Smooth muscle cell (in vitro differentiated cells): ENCODE measurements around the gene ATAD2B. TPM values are rescaled to one million over a fixed set of nuclear protein-coding genes. Genes with fewer than 3 reads are reported as not detected.

Experiments used
- DNase-seq: peaks from one replicate; lab custom pipeline; 2025; ENCODE audit not compliant: unreplicated experiment; lab: John Stamatoyannopoulos, UW
- H2AFZ ChIP-seq: fragments of 200-600 bp; sonication (generic); 2 replicates; pipeline ENCODE4 v1.6.0; 2016; ENCODE audit warnings: antibody characterized with exemption, low read depth, mild to moderate bottlenecking
- H3F3A ChIP-seq: fragments of 200-600 bp; sonication (generic); 2 replicates; pipeline ENCODE4 v1.6.0; 2017; ENCODE audit warnings: antibody characterized with exemption, low read depth
- H3K27ac ChIP-seq: fragments of 200-600 bp; sonication (generic); 2 replicates; pipeline ENCODE4 v1.5.1; 2016; ENCODE audit warnings: low read depth, mild to moderate bottlenecking
- H3K27me3 ChIP-seq: fragments of 200-600 bp; sonication (generic); 2 replicates; pipeline ENCODE4 v1.6.1; 2016; ENCODE audit warnings: low read depth, mild to moderate bottlenecking
- H3K36me3 ChIP-seq: fragments of 200-600 bp; sonication (generic); 2 replicates; pipeline ENCODE4 v1.5.1; 2016; ENCODE audit warnings: low read depth
- H3K4me1 ChIP-seq: fragments of 200-600 bp; sonication (generic); 2 replicates; pipeline ENCODE4 v1.5.1; 2016; ENCODE audit warnings: low read depth
- H3K4me2 ChIP-seq: fragments of 200-600 bp; sonication (generic); 2 replicates; pipeline ENCODE4 v1.6.0; 2016; ENCODE audit warnings: mild to moderate bottlenecking
- H3K4me3 ChIP-seq: fragments of 200-600 bp; sonication (generic); 2 replicates; pipeline ENCODE4 v1.5.1; 2016; ENCODE audit warnings: mild to moderate bottlenecking
- H3K79me2 ChIP-seq: fragments of 200-600 bp; sonication (generic); 2 replicates; pipeline ENCODE4 v1.6.0; 2016; ENCODE audit warnings: low read depth, mild to moderate bottlenecking
- H3K9ac ChIP-seq: fragments of 200-600 bp; sonication (generic); 2 replicates; pipeline ENCODE4 v1.6.0; 2016; ENCODE audit warnings: low read depth
- H3K9me3 ChIP-seq: fragments of 200-600 bp; sonication (generic); replicated peaks from 2 replicates; pipeline ENCODE4 v1.5.1; 2016; ENCODE audit warnings: low read depth
- H4K20me1 ChIP-seq: fragments of 200-600 bp; sonication (generic); 2 replicates; pipeline ENCODE4 v1.6.0; 2016; ENCODE audit warnings: low read depth
- CTCF ChIP-seq: fragments of 200-600 bp; sonication (generic); IDR thresholded peaks from 2 replicates; pipeline ENCODE4 v1.5.1; 2017; ENCODE audit warnings: borderline replicate concordance, mild to moderate bottlenecking, antibody characterized with exemption; ENCODE audit not compliant: insufficient read depth, poor library complexity, severe bottlenecking
- WGBS: methylation state at CpG from one replicate; pipeline ENCODE4 v1.1.7; 2016; ENCODE audit warnings: low lambda C conversion rate; 5-methylcytosine and 5-hydroxymethylcytosine counted together
- polyA plus RNA-seq: library from polyadenylated mRNA; unstranded; fragments of >200 nt; fragmentation: Nextera tagmentation; extraction: Ambion mirVana; gene quantifications from 2 replicates; pipeline ENCODE4 v1.2.1, GENCODE V29; 2016
- total RNA-seq: library from RNA; depleted of rRNA; stranded (reverse); fragments of >200 nt; gene quantifications from 2 replicates; pipeline ENCODE4 v1.2.3, GENCODE V29; 2014

The ATAD2B gene
- total and polyA plus RNA-seq, 2 experiments from 2014 or later: 6.2 to 17.5 TPM

- Histone ChIP-seq H3F3A (no peaks in the 10 kb centered on the region), H3K9me3 (no peaks in the 10 kb centered on the region), H3K4me3 (no peak overlapping the region), H3K27me3 (no peaks in the 10 kb centered on the region), H2AFZ (no peak overlapping the region), H3K36me3 (no peaks in the 10 kb centered on the region), H3K9ac (no peak overlapping the region), H3K4me2 (no peak overlapping the region), H3K4me1 (no peaks in the 10 kb centered on the region), H3K27ac (no peak overlapping the region), H3K79me2 (no peaks in the 10 kb centered on the region), H4K20me1 (no peaks in the 10 kb centered on the region)
- DNase-seq: no peak
- no peak for TF ChIP-seq CTCF
- 98% methylated on average over 9 of the region's 9 CpGs for WGBS
These were observed 89.9 kb downstream of the ATAD2B start for GRCh38 chr2:23836971-23837565.

GRCh38 chr2:23836505-23836904, 90.4 kb downstream of the ATAD2B start:
- Histone ChIP-seq H3K4me2 (no peak overlapping the region), H3F3A (no peaks in the 10 kb centered on the region), H3K36me3 (no peaks in the 10 kb centered on the region), H2AFZ (no peak overlapping the region), H3K27me3 (no peaks in the 10 kb centered on the region), H3K79me2 (no peaks in the 10 kb centered on the region), H4K20me1 (no peaks in the 10 kb centered on the region), H3K4me3 (no peak overlapping the region), H3K4me1 (no peaks in the 10 kb centered on the region), H3K9me3 (no peaks in the 10 kb centered on the region), H3K9ac (no peak overlapping the region), H3K27ac (no peak overlapping the region)
- WGBS: 98% methylated on average over 5 of the region's 5 CpGs
- no peak for TF ChIP-seq CTCF
- DNase-seq: no peak

GRCh38 chr2:23835988-23836387, 90.9 kb downstream of the ATAD2B start:
- WGBS: 98% methylated on average over 9 of the region's 9 CpGs
- no peak for TF ChIP-seq CTCF
- H3K4me2 ChIP-seq: no peak overlapping the region
- H3F3A ChIP-seq: no peaks in the 10 kb centered on the region
- no peaks in the 10 kb centered on the region for H3K4me1 ChIP-seq
- DNase-seq: no peak
- no peak overlapping the region for H3K9ac ChIP-seq
- no peaks in the 10 kb centered on the region for H3K79me2 ChIP-seq
- H3K9me3 ChIP-seq: no peaks in the 10 kb centered on the region
- H4K20me1 ChIP-seq: no peaks in the 10 kb centered on the region
- H3K4me3 ChIP-seq: no peak overlapping the region
- no peak overlapping the region for H3K27ac ChIP-seq
- H3K27me3 ChIP-seq: no peaks in the 10 kb centered on the region
- H2AFZ ChIP-seq: no peak overlapping the region
- H3K36me3 ChIP-seq: no peaks in the 10 kb centered on the region

GRCh38 chr2:23835423-23835822, 91.5 kb downstream of the ATAD2B start:
- no peaks in the 10 kb centered on the region for H3K9me3 ChIP-seq
- no peaks in the 10 kb centered on the region for H3K79me2 ChIP-seq

More at GRCh38 chr2:23835423-23835822, 91.5 kb downstream of the ATAD2B start:
- H3K27ac ChIP-seq: no peak overlapping the region
- no peak for DNase-seq
- H3F3A ChIP-seq: no peaks in the 10 kb centered on the region
- H2AFZ ChIP-seq: no peak overlapping the region
- no peak overlapping the region for H3K9ac ChIP-seq
- H3K4me2 ChIP-seq: no peak overlapping the region
- H4K20me1 ChIP-seq: no peaks in the 10 kb centered on the region
- H3K36me3 ChIP-seq: no peaks in the 10 kb centered on the region
- H3K27me3 ChIP-seq: no peaks in the 10 kb centered on the region
- WGBS: 97% methylated on average over 5 of the region's 5 CpGs
- H3K4me1 ChIP-seq: no peaks in the 10 kb centered on the region
- TF ChIP-seq CTCF: no peak
- no peak overlapping the region for H3K4me3 ChIP-seq
